CD8-positive, alpha-beta memory T cell (primary cell): ENCODE data around the gene RIOX2. TPM values are rescaled to one million over a fixed set of nuclear protein-coding genes. Genes with fewer than 3 reads are reported as not detected.

Experiments used
- CTCF ChIA-PET: fragments of 350-600 bp; sonication (Branson Sonifier 250); formaldehyde crosslinking; loops from one replicate; lab custom pipeline; 2021; ENCODE audit warnings: antibody characterized with exemption; lab: Charles Lee
- POLR2A ChIA-PET: fragments of 350-600 bp; sonication (Branson Sonifier 250); formaldehyde crosslinking; loops from one replicate; lab custom pipeline; 2021; ENCODE audit warnings: antibody characterized with exemption; lab: Charles Lee
- DNase-seq, 5 donors: peaks; one replicate each; pipeline versions ENCODE4 v3.0.0 to v3.0.0-alpha.2; 2020 to 2022; ENCODE audit warnings: mixed read lengths in 1 of 5
- H3K27ac ChIP-seq: one replicate; pipeline ENCODE4 v1.7.0; 2013; ENCODE audit warnings: low read depth, mild to moderate bottlenecking, low read length, moderate library complexity
- H3K27me3 ChIP-seq: 2 replicates; pipeline ENCODE4 v1.7.0; 2013; ENCODE audit warnings: low read length, mild to moderate bottlenecking; ENCODE audit not compliant: insufficient read depth, poor library complexity, severe bottlenecking
- H3K36me3 ChIP-seq: 2 replicates; pipeline ENCODE4 v1.7.0; 2013; ENCODE audit warnings: mild to moderate bottlenecking, low read length, moderate library complexity; ENCODE audit not compliant: insufficient read depth
- H3K4me1 ChIP-seq: 2 replicates; pipeline ENCODE4 v1.7.0; 2013; ENCODE audit warnings: mild to moderate bottlenecking, low read length, moderate library complexity; ENCODE audit not compliant: insufficient read depth
- H3K4me3 ChIP-seq: 2 replicates; pipeline ENCODE4 v1.7.0; 2013; ENCODE audit warnings: mild to moderate bottlenecking, low read length
- H3K9me3 ChIP-seq: 2 replicates; pipeline ENCODE4 v1.7.0; 2013; ENCODE audit warnings: mild to moderate bottlenecking, low read length
- H3K27ac Mint-ChIP-seq, 8 donors: one replicate each; pipeline ENCODE4 v1.8.0; 2020 to 2021; ENCODE audit warnings: mixed read lengths in 8 of 8, mild to moderate bottlenecking in 6 of 8, inconsistent platforms in 3 of 8, moderate library complexity in 3 of 8
- H3K27me3 Mint-ChIP-seq, 2 donors: one replicate each; pipeline ENCODE4 v1.8.0; 2020 to 2021; ENCODE audit warnings: mixed read lengths in 2 of 2, mild to moderate bottlenecking in 1 of 2, moderate library complexity in 1 of 2
- H3K36me3 Mint-ChIP-seq, 3 donors: one replicate each; pipeline ENCODE4 v1.8.0; 2020 to 2021; ENCODE audit warnings: mixed read lengths in 3 of 3, inconsistent platforms in 1 of 3, mild to moderate bottlenecking in 1 of 3
- H3K4me1 Mint-ChIP-seq, 3 donors: one replicate each; pipeline ENCODE4 v1.8.0; 2020 to 2021; ENCODE audit warnings: mixed read lengths in 3 of 3, inconsistent platforms in 1 of 3, mild to moderate bottlenecking in 1 of 3
- H3K4me3 Mint-ChIP-seq, 7 donors: one replicate each; pipeline ENCODE4 v1.8.0; 2020 to 2021; ENCODE audit warnings: mixed read lengths in 7 of 7, mild to moderate bottlenecking in 6 of 7, moderate library complexity in 4 of 7, inconsistent platforms in 2 of 7
- H3K9me3 Mint-ChIP-seq, 5 donors: one replicate each; pipeline ENCODE4 v1.8.0; 2020 to 2022; ENCODE audit warnings: mixed read lengths in 5 of 5, mild to moderate bottlenecking in 3 of 5, moderate library complexity in 2 of 5, inconsistent platforms in 1 of 5
- polyA plus RNA-seq: library from polyadenylated mRNA; unstranded; fragments of 300-500 nt; fragmentation: Illumina TruSeq; gene quantifications from one replicate; pipeline ENCODE4 v1.2.3, GENCODE V29; 2021
- total RNA-seq, 2 experiments: library from RNA; stranded (reverse); gene quantifications; one replicate each; pipeline ENCODE4 v1.2.3, GENCODE V29; 2021

Gene RIOX2
- total and polyA plus RNA-seq, 3 experiments from 2014 or later: 28.8 to 58.3 (median 57.6) TPM

GRCh38 chr3:98010194-98010882 lies 38.1 kb upstream of the RIOX2 start:
- peaks cover 0 to 4% (median 0%) of the 10 kb centered on the region in 3 donors for H3K4me1 Mint-ChIP-seq
- H3K27me3 Mint-ChIP-seq: peaks cover 0 to 13% of the 10 kb centered on the region in 2 donors
- no peaks in the 10 kb centered on the region for H3K36me3 Mint-ChIP-seq
- H3K4me3 Mint-ChIP-seq: no peak overlapping the region
- Histone ChIP-seq H3K36me3 (no peaks in the 10 kb centered on the region), H3K4me1 (no peaks in the 10 kb centered on the region), H3K4me3 (no peak overlapping the region), H3K27me3 (no peaks in the 10 kb centered on the region), H3K9me3 (no peaks in the 10 kb centered on the region), H3K27ac (no peak overlapping the region)
- H3K27ac Mint-ChIP-seq: no peak overlapping the region
- H3K9me3 Mint-ChIP-seq: no peaks in the 10 kb centered on the region
- ChIA-PET POLR2A (no interaction called here), CTCF (interaction anchor here (1.1 to 5.4 kb wide), 2 partner anchors 9 to 12 kb away, joined by 3 to 37 read pairs; no protein-coding TSS in a partner anchor)
- DNase-seq: no peak

GRCh38 chr3:98008855-98009254 lies 36.6 kb upstream of the RIOX2 start:
- Histone ChIP-seq H3K36me3 (no peaks in the 10 kb centered on the region), H3K9me3 (no peaks in the 10 kb centered on the region), H3K27ac (no peak overlapping the region), H3K4me1 (no peaks in the 10 kb centered on the region), H3K4me3 (no peak overlapping the region), H3K27me3 (no peaks in the 10 kb centered on the region)
- no peak overlapping the region for H3K27ac Mint-ChIP-seq
- no peak overlapping the region for H3K4me3 Mint-ChIP-seq
- CTCF ChIA-PET: interaction anchor here (0.6 to 2.6 kb wide), 2 partner anchors 15 to 177 kb away, joined by 3 to 8 read pairs; no protein-coding TSS in a partner anchor
- POLR2A ChIA-PET: no interaction called here
- no peaks in the 10 kb centered on the region for H3K9me3 Mint-ChIP-seq
- H3K27me3 Mint-ChIP-seq: peaks cover 0 to 13% of the 10 kb centered on the region in 2 donors
- no peak for DNase-seq
- H3K36me3 Mint-ChIP-seq: no peaks in the 10 kb centered on the region
- peaks cover 0 to 5% (median under 1%) of the 10 kb centered on the region in 3 donors for H3K4me1 Mint-ChIP-seq

- Mint-ChIP-seq H3K27me3 (peaks cover 0 to 1% of the 10 kb centered on the region in 2 donors), H3K9me3 (no peaks in the 10 kb centered on the region), H3K4me3 (no peak overlapping the region), H3K4me1 (peaks cover 6 to 12% (median 8%) of the 10 kb centered on the region in 3 donors), H3K27ac (no peak overlapping the region), H3K36me3 (no peaks in the 10 kb centered on the region)
- ChIA-PET CTCF (no interaction called here), POLR2A (no interaction called here)
- H3K4me1 ChIP-seq: peaks cover 9% of the 10 kb centered on the region
- H3K27me3 ChIP-seq: no peaks in the 10 kb centered on the region
- DNase-seq: no peak
- no peak overlapping the region for H3K4me3 ChIP-seq
- H3K27ac ChIP-seq: no peak overlapping the region
- H3K36me3 ChIP-seq: no peaks in the 10 kb centered on the region
- H3K9me3 ChIP-seq: no peaks in the 10 kb centered on the region
Observed at GRCh38 chr3:98005438-98005837, 33.2 kb upstream of the RIOX2 start.

GRCh38 chr3:98004721-98005120 lies 32.5 kb upstream of the RIOX2 start:
- H3K4me3 ChIP-seq: no peak overlapping the region
- no peaks in the 10 kb centered on the region for H3K36me3 ChIP-seq
- H3K4me1 ChIP-seq: peaks cover 9% of the 10 kb centered on the region
- Mint-ChIP-seq H3K36me3 (no peaks in the 10 kb centered on the region), H3K27me3 (peaks cover 0 to 1% of the 10 kb centered on the region in 2 donors), H3K27ac (no peak overlapping the region), H3K4me3 (no peak overlapping the region), H3K9me3 (no peaks in the 10 kb centered on the region), H3K4me1 (peaks cover 6 to 12% (median 8%) of the 10 kb centered on the region in 3 donors)
- ChIA-PET POLR2A (no interaction called here), CTCF (no interaction called here)
- H3K27me3 ChIP-seq: no peaks in the 10 kb centered on the region
- no peak for DNase-seq
- no peak overlapping the region for H3K27ac ChIP-seq
- no peaks in the 10 kb centered on the region for H3K9me3 ChIP-seq

GRCh38 chr3:98003306-98003969 lies 31.2 kb upstream of the RIOX2 start:
- Histone ChIP-seq H3K36me3 (no peaks in the 10 kb centered on the region), H3K4me3 (no peak overlapping the region), H3K9me3 (no peaks in the 10 kb centered on the region), H3K27me3 (no peaks in the 10 kb centered on the region), H3K4me1 (peaks cover 9% of the 10 kb centered on the region), H3K27ac (no peak overlapping the region)
- H3K4me1 Mint-ChIP-seq: peaks cover 6 to 12% (median 8%) of the 10 kb centered on the region in 3 donors
- peaks cover 0 to 3% of the 10 kb centered on the region in 2 donors for H3K27me3 Mint-ChIP-seq
- no peaks in the 10 kb centered on the region for H3K9me3 Mint-ChIP-seq
- ChIA-PET CTCF (no interaction called here), POLR2A (no interaction called here)
- H3K4me3 Mint-ChIP-seq: peak overlapping the region in 4 of 7 donors; percentile 2 to 57 (median 26)
- H3K36me3 Mint-ChIP-seq: no peaks in the 10 kb centered on the region
- H3K27ac Mint-ChIP-seq: peak overlapping the region in 5 of 8 donors; percentile 48 to 86 (median 55)
- no peak for DNase-seq

- Histone ChIP-seq H3K36me3 (no peaks in the 10 kb centered on the region), H3K4me1 (peaks cover 9% of the 10 kb centered on the region), H3K27me3 (no peaks in the 10 kb centered on the region), H3K9me3 (no peaks in the 10 kb centered on the region), H3K27ac (no peak overlapping the region), H3K4me3 (no peak overlapping the region)
- ChIA-PET CTCF (interaction anchor here (0.7 kb wide), 1 partner anchor 60 kb away, joined by 3 read pairs; no protein-coding TSS in a partner anchor), POLR2A (no interaction called here)
- Mint-ChIP-seq H3K4me1 (peaks cover 6 to 12% (median 8%) of the 10 kb centered on the region in 3 donors), H3K9me3 (no peaks in the 10 kb centered on the region), H3K27me3 (peaks cover 0 to 3% of the 10 kb centered on the region in 2 donors), H3K4me3 (no peak overlapping the region), H3K27ac (no peak overlapping the region), H3K36me3 (no peaks in the 10 kb centered on the region)
- no peak for DNase-seq
Observed at GRCh38 chr3:98002717-98003116, 30.5 kb upstream of the RIOX2 start.

- ChIA-PET CTCF (interaction anchor here (1.1 kb wide), 1 partner anchor 14 kb away, joined by 3 read pairs; no protein-coding TSS in a partner anchor), POLR2A (no interaction called here)
- Histone ChIP-seq H3K9me3 (no peaks in the 10 kb centered on the region), H3K4me3 (no peak overlapping the region), H3K27me3 (no peaks in the 10 kb centered on the region), H3K27ac (no peak overlapping the region), H3K4me1 (peaks cover 9% of the 10 kb centered on the region), H3K36me3 (no peaks in the 10 kb centered on the region)
- DNase-seq: no peak
- no peak overlapping the region for H3K4me3 Mint-ChIP-seq
- peaks cover 3 to 10% of the 10 kb centered on the region in 2 donors for H3K27me3 Mint-ChIP-seq
- no peaks in the 10 kb centered on the region for H3K9me3 Mint-ChIP-seq
- peaks cover 6 to 8% (median 8%) of the 10 kb centered on the region in 3 donors for H3K4me1 Mint-ChIP-seq
- no peak overlapping the region for H3K27ac Mint-ChIP-seq
- no peaks in the 10 kb centered on the region for H3K36me3 Mint-ChIP-seq
Observed at GRCh38 chr3:97999994-98000393, 27.8 kb upstream of the RIOX2 start.

GRCh38 chr3:97999103-97999502 lies 26.9 kb upstream of the RIOX2 start:
- no peak overlapping the region for H3K4me3 ChIP-seq
- Mint-ChIP-seq H3K4me1 (peaks cover 6 to 8% (median 8%) of the 10 kb centered on the region in 3 donors), H3K27ac (no peak overlapping the region), H3K36me3 (no peaks in the 10 kb centered on the region), H3K27me3 (peaks cover 3 to 14% of the 10 kb centered on the region in 2 donors), H3K4me3 (no peak overlapping the region), H3K9me3 (no peaks in the 10 kb centered on the region)
- peaks cover 9% of the 10 kb centered on the region for H3K4me1 ChIP-seq
- no peaks in the 10 kb centered on the region for H3K36me3 ChIP-seq
- H3K27me3 ChIP-seq: no peaks in the 10 kb centered on the region
- H3K27ac ChIP-seq: no peak overlapping the region
- H3K9me3 ChIP-seq: no peaks in the 10 kb centered on the region
- ChIA-PET POLR2A (no interaction called here), CTCF (no interaction called here)
- no peak for DNase-seq
